Osteocyte (in vitro differentiated cells): Measurements from ENCODE around the gene SORBS1. TPM values are rescaled to one million over a fixed set of nuclear protein-coding genes. Genes with fewer than 3 reads are reported as not detected.

ENCODE experiments used
- DNase-seq: peaks from one replicate; pipeline ENCODE4 v3.0.0; 2021; ENCODE audit warnings: mixed read lengths; ENCODE audit not compliant: unreplicated experiment; ENCODE audit errors: extremely low spot score
- H3K27ac Mint-ChIP-seq: one replicate; pipeline ENCODE4 v1.8.0; 2021; ENCODE audit warnings: mild to moderate bottlenecking, mixed read lengths; ENCODE audit not compliant: unreplicated experiment
- H3K27me3 Mint-ChIP-seq: one replicate; pipeline ENCODE4 v1.8.0; 2021; ENCODE audit warnings: mixed read lengths; ENCODE audit not compliant: unreplicated experiment
- H3K36me3 Mint-ChIP-seq: one replicate; pipeline ENCODE4 v1.8.0; 2021; ENCODE audit warnings: mixed read lengths; ENCODE audit not compliant: unreplicated experiment
- H3K4me1 Mint-ChIP-seq: one replicate; pipeline ENCODE4 v1.8.0; 2021; ENCODE audit warnings: mixed read lengths; ENCODE audit not compliant: unreplicated experiment
- H3K4me3 Mint-ChIP-seq: one replicate; pipeline ENCODE4 v1.8.0; 2021; ENCODE audit warnings: mild to moderate bottlenecking, moderate library complexity, mixed read lengths; ENCODE audit not compliant: unreplicated experiment
- H3K9me3 Mint-ChIP-seq: one replicate; pipeline ENCODE4 v1.8.0; 2021; ENCODE audit warnings: mixed read lengths; ENCODE audit not compliant: unreplicated experiment
- CTCF ChIP-seq: fragments of 200-600 bp; sonication (generic); IDR thresholded peaks from 2 replicates; pipeline ENCODE4 v1.5.0; 2021; ENCODE audit warnings: antibody characterized with exemption, mild to moderate bottlenecking, moderate library complexity
- total RNA-seq: library from RNA; stranded (reverse); gene quantifications from 2 replicates; pipeline ENCODE4 v1.2.1, GENCODE V29; 2021

Gene SORBS1
- total RNA-seq, 1 donor from 2014 or later: 1.7 TPM

DNA sequence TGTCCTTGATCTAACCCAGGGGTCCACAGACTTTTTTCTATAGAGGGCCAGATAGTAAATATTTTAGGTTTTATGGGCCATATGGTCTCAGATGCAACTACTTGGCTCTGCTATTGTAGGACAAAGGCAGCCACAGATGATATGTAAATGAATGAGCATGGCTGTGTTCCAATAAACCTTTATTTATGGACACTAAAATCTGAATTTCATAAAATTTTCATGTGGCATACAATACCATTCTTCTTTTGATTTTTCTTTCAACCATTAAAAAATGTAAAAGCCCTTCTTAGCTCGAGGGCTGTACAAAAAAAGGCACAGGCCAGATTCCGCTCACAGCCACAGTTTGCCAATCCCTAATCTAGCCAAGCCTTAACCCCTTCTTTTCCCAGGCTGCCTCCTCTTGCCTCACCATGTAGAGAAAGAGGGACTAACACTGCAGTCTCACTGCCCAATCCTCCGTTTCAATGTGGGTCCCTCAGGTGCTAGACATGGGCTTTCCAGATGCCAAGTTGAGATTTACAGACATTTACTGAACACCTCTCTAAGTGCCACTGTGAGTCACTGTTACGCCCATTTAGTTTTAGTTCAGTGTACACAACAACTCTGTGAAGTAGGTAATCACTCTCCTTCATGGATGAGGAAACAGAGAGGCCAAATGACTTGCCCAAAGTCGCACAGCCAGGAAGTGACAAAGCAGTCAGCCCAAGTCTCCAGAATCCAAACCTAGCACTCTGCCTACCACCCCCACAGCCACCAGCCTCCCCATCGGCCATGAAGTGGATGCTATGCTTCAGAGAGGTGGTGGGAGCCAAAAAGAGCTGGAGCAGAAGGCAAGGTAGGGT, 137.8 kb downstream of the SORBS1 start:
- Mint-ChIP-seq H3K27ac (no peak overlapping the region), H3K36me3 (no peaks in the 10 kb centered on the region), H3K27me3 (peaks cover 46% of the 10 kb centered on the region), H3K9me3 (no peaks in the 10 kb centered on the region), H3K4me1 (peaks cover 5% of the 10 kb centered on the region), H3K4me3 (no peak overlapping the region)
- TF ChIP-seq CTCF: no peak
- no peak for DNase-seq

GRCh38 chr10:95422233-95422632, 138.9 kb downstream of the SORBS1 start:
- DNase-seq: no peak
- H3K36me3 Mint-ChIP-seq: no peaks in the 10 kb centered on the region
- peaks cover 5% of the 10 kb centered on the region for H3K4me1 Mint-ChIP-seq
- no peak for TF ChIP-seq CTCF
- no peak overlapping the region for H3K4me3 Mint-ChIP-seq
- peaks cover 38% of the 10 kb centered on the region for H3K27me3 Mint-ChIP-seq
- H3K27ac Mint-ChIP-seq: no peak overlapping the region
- no peaks in the 10 kb centered on the region for H3K9me3 Mint-ChIP-seq

- no peak for TF ChIP-seq CTCF
- DNase-seq: no peak
- Mint-ChIP-seq H3K9me3 (no peaks in the 10 kb centered on the region), H3K4me1 (peaks cover 5% of the 10 kb centered on the region), H3K36me3 (no peaks in the 10 kb centered on the region), H3K4me3 (no peak overlapping the region), H3K27ac (no peak overlapping the region), H3K27me3 (peaks cover 36% of the 10 kb centered on the region)
Measured at GRCh38 chr10:95421782-95422181, 139.4 kb downstream of the SORBS1 start.

GRCh38 chr10:95419399-95419798, 141.8 kb downstream of the SORBS1 start:
- DNase-seq: no peak
- H3K27me3 Mint-ChIP-seq: peaks cover 42% of the 10 kb centered on the region
- peaks cover 5% of the 10 kb centered on the region for H3K4me1 Mint-ChIP-seq
- H3K9me3 Mint-ChIP-seq: no peaks in the 10 kb centered on the region
- H3K36me3 Mint-ChIP-seq: no peaks in the 10 kb centered on the region
- H3K27ac Mint-ChIP-seq: no peak overlapping the region
- TF ChIP-seq CTCF: no peak
- no peak overlapping the region for H3K4me3 Mint-ChIP-seq

DNA sequence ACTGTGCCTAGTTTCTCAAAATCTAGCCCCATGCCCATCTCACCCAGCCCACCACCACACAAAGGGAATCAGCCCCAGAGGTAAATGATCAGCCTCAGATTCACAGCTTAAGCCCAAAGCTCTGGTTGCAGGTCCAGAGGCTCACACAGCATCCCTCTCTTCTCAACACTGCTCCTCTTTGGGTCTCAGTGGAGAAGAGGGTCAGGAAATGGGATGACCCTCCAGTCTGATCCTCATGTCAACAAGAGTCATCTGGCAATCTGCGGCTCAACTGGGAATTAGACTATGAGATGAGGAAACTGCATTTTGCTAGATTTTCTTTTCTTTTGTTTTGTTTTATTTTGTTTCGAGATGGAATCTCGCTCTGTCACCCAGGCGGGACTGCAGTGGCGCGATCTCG, 144.2 kb downstream of the SORBS1 start:
- H3K27ac Mint-ChIP-seq: no peak overlapping the region
- H3K4me3 Mint-ChIP-seq: no peak overlapping the region
- H3K27me3 Mint-ChIP-seq: peaks cover 57% of the 10 kb centered on the region
- H3K9me3 Mint-ChIP-seq: no peaks in the 10 kb centered on the region
- H3K36me3 Mint-ChIP-seq: no peaks in the 10 kb centered on the region
- DNase-seq: no peak
- TF ChIP-seq CTCF: no peak
- H3K4me1 Mint-ChIP-seq: peaks cover 5% of the 10 kb centered on the region
